ENCODE data around the gene ATP1A2.
A peak's percentile ranks its signal among the peaks of the same experiment; 100 is the strongest.

ATP1A2 gene

DNA sequence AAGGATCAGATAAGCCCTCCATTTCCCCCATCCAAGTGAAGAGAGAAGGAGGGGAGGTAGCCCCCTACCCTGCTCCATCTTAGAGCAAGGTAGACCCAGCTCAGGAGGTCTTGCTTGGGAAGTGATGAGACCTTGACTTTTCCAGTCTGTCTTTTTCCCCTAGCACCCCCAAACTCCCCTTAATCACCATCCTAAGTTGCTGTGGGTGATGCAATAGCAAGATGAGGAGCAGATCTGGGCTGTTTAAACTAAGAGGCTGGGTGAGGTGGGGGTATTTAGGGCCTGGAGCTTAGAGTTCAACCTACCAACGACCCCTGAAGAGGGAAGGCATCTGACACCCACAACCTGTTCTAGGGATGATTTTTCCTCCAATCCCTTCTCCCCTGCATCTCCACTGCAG is 1.7 kb downstream of the ATP1A2 start:
- Histone ChIP-seq H3K36me3 (peaks cover 11 to 19% (median 13%) of the 10 kb centered on the region in 3 donors), H3K4me1 (peaks cover 0 to 80% (median 40%) of the 10 kb centered on the region in 4 donors), H3K27ac (peak overlapping the region; percentile 86 to 90), H3K4me3 (peak overlapping the region; percentile 57 to 66), H3K27me3 (no peaks in the 10 kb centered on the region), H3K9me3 (no peaks in the 10 kb centered on the region)
- intact Hi-C loops (cut with DNase I; ENCODE audit: low total_unique reads) = no loop called here
- TF ChIP-seq, protein P1, sequence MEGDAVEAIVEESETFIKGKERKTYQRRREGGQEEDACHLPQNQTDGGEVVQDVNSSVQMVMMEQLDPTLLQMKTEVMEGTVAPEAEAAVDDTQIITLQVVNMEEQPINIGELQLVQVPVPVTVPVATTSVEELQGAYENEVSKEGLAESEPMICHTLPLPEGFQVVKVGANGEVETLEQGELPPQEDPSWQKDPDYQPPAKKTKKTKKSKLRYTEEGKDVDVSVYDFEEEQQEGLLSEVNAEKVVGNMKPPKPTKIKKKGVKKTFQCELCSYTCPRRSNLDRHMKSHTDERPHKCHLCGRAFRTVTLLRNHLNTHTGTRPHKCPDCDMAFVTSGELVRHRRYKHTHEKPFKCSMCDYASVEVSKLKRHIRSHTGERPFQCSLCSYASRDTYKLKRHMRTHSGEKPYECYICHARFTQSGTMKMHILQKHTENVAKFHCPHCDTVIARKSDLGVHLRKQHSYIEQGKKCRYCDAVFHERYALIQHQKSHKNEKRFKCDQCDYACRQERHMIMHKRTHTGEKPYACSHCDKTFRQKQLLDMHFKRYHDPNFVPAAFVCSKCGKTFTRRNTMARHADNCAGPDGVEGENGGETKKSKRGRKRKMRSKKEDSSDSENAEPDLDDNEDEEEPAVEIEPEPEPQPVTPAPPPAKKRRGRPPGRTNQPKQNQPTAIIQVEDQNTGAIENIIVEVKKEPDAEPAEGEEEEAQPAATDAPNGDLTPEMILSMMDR (IDR thresholded peaks at IDR 0.05) = no peak
- no peak for DNase-seq

GRCh38 chr1:160117709-160118183 is 2.2 kb downstream of the ATP1A2 start:
- H3K9me3 ChIP-seq = no peaks in the 10 kb centered on the region
- peak overlapping the region; percentile 86 to 90 for H3K27ac ChIP-seq
- intact Hi-C loops (cut with DNase I; ENCODE audit: low total_unique reads) = no loop called here
- H3K36me3 ChIP-seq = peaks cover 13 to 20% (median 17%) of the 10 kb centered on the region in 3 donors
- peak; percentile 38 to 91 for DNase-seq
- H3K4me3 ChIP-seq = peak overlapping the region; percentile 57 to 66
- peaks cover 0 to 77% (median 39%) of the 10 kb centered on the region in 4 donors for H3K4me1 ChIP-seq
- H3K27me3 ChIP-seq = no peaks in the 10 kb centered on the region
- TF ChIP-seq, protein P1 (IDR thresholded peaks at IDR 0.05) = no peak

DNA sequence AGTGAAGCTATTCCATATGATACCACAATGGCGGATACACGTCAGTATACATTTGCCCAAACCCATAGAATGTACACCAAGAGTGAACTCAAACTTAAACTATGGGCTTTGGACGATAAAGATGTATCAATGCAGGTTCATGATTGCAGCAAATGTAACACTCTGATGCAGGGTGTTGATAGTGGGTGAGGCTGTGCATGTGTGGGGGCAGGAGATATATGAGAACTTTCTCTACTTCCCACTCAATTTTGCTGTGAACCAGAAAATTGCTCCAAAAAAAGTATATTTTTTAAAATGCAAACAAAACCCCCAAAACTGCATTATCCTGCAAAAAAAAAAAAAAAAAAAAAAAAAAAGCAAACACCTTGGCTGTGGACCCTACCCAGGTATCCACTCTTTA is 3.4 kb downstream of the ATP1A2 start:
- no peaks in the 10 kb centered on the region for H3K9me3 ChIP-seq
- TF ChIP-seq, protein P1 (IDR thresholded peaks at IDR 0.05) = no peak
- no peaks in the 10 kb centered on the region for H3K27me3 ChIP-seq
- H3K4me3 ChIP-seq = no peak overlapping the region
- DNase-seq = no peak
- intact Hi-C loops (cut with DNase I; ENCODE audit: low total_unique reads) = no loop called here
- H3K4me1 ChIP-seq = peaks cover 0 to 75% (median 35%) of the 10 kb centered on the region in 4 donors
- peak overlapping the region in 1 of 2 donors; percentile 24 for H3K27ac ChIP-seq
- peaks cover 19 to 28% (median 22%) of the 10 kb centered on the region in 3 donors for H3K36me3 ChIP-seq

- Histone ChIP-seq H3K4me1 (peaks cover 0 to 78% (median 37%) of the 10 kb centered on the region in 4 donors), H3K9me3 (no peaks in the 10 kb centered on the region), H3K4me3 (no peak overlapping the region), H3K27ac (peak overlapping the region in 1 of 2 donors; percentile 29), H3K27me3 (no peaks in the 10 kb centered on the region), H3K36me3 (peaks cover 29 to 40% (median 38%) of the 10 kb centered on the region in 3 donors)
- TF ChIP-seq, protein P1 (IDR thresholded peaks at IDR 0.05) = no peak
- intact Hi-C loops (cut with DNase I; ENCODE audit: low total_unique reads) = no loop called here
- DNase-seq = no peak
Measured at GRCh38 chr1:160120797-160121196, 5.2 kb downstream of the ATP1A2 start.

GRCh38 chr1:160121388-160121787 is 5.8 kb downstream of the ATP1A2 start:
- H3K27ac ChIP-seq = no peak overlapping the region
- H3K4me3 ChIP-seq = no peak overlapping the region
- H3K36me3 ChIP-seq = peaks cover 35 to 45% (median 44%) of the 10 kb centered on the region in 3 donors
- H3K27me3 ChIP-seq = no peaks in the 10 kb centered on the region
- peaks cover 0 to 79% (median 37%) of the 10 kb centered on the region in 4 donors for H3K4me1 ChIP-seq
- TF ChIP-seq, protein P1 (IDR thresholded peaks at IDR 0.05) = no peak
- intact Hi-C loops (cut with DNase I; ENCODE audit: low total_unique reads) = no loop called here
- no peak for DNase-seq
- H3K9me3 ChIP-seq = no peaks in the 10 kb centered on the region
